NCI-H2171 (cell line): Measurements from ENCODE around the gene PAX5.
A peak's percentile ranks its signal among the peaks of the same experiment; 100 is the strongest.

Experiments
- DNase-seq: peaks from one replicate; lab custom pipeline; 2025; lab: John Stamatoyannopoulos, UW

The PAX5 gene

GRCh38 chr9:37037503-37038301, 3.6 kb upstream of the PAX5 start:
- no peak for DNase-seq

GRCh38 chr9:37036776-37037502, 2.9 kb upstream of the PAX5 start:
- DNase-seq: no peak

- DNase-seq: no peak
Observed at GRCh38 chr9:37036371-37036775, 2.3 kb upstream of the PAX5 start.

GRCh38 chr9:37035648-37036370, 1.7 kb upstream of the PAX5 start:
- no peak for DNase-seq

- DNase-seq: no peak
Observed at GRCh38 chr9:37034938-37035647, 1.0 kb upstream of the PAX5 start.

- DNase-seq: no peak
Observed at GRCh38 chr9:37034305-37034937, 353 bp upstream of the PAX5 start.

GRCh38 chr9:37033141-37033540, 927 bp downstream of the PAX5 start:
- no peak for DNase-seq

- no peak for DNase-seq
Observed at GRCh38 chr9:37032713-37033112, 1.4 kb downstream of the PAX5 start.

- DNase-seq: no peak
Observed at GRCh38 chr9:37031902-37032301, 2.2 kb downstream of the PAX5 start.

- DNase-seq: no peak
Observed at GRCh38 chr9:37031081-37031480, 3.0 kb downstream of the PAX5 start.

GRCh38 chr9:37030611-37030939, 3.5 kb downstream of the PAX5 start:
- no peak for DNase-seq

- no peak for DNase-seq
Observed at GRCh38 chr9:37029776-37030610, 4.1 kb downstream of the PAX5 start.

GRCh38 chr9:37029304-37029775, 4.7 kb downstream of the PAX5 start:
- no peak for DNase-seq

GRCh38 chr9:37028420-37029031, 5.5 kb downstream of the PAX5 start:
- DNase-seq: no peak

GRCh38 chr9:37027582-37028419, 6.3 kb downstream of the PAX5 start:
- peak; percentile 82 for DNase-seq

GRCh38 chr9:37026931-37027581, 7.0 kb downstream of the PAX5 start:
- no peak for DNase-seq

- no peak for DNase-seq
Observed at GRCh38 chr9:37026113-37026930, 7.7 kb downstream of the PAX5 start.

- DNase-seq: no peak
Observed at GRCh38 chr9:37025823-37026112, 8.3 kb downstream of the PAX5 start.
